ENCODE results near the gene WDR48.

- no peak for TF ChIP-seq CTCF (optimal IDR thresholded peaks at IDR 0.05 in 1 of 3, IDR thresholded peaks at IDR 0.05 in 1 of 3, conservative IDR thresholded peaks at IDR 0.05 in 1 of 3; ENCODE audit: extremely low read depth in 1 of 3, insufficient read depth in 2 of 3, low read length in 3 of 3)
- TF ChIP-seq EZH2 (IDR thresholded peaks at IDR 0.05; ENCODE audit: low read length) = no peak
Observed at GRCh38 chr3:39107388-39108199, 55.8 kb downstream of the WDR48 start, which contains the start of the genes GORASP1 and TTC21A.
